Esophagus squamous epithelium (tissue), 4 donors: ENCODE data around the gene ZNF543.
"Not testable (repeated sequence)": the region's sequence is repeated elsewhere in the genome, so short reads cannot be mapped to it uniquely, and the experiment has no call there.

Source experiments
- POLR2A ChIP-seq, 4 donors: fragments of 450-650 bp; IDR thresholded peaks; one replicate each; pipeline ENCODE4 v1.6.1; 2017; ENCODE audit warnings: antibody characterized with exemption in 4 of 4, mild to moderate bottlenecking in 4 of 4, moderate library complexity in 3 of 4
- TF ChIP-seq, protein P1 (sequence below), 6 experiments: fragments of 450-650 bp in 4 of 6; fragments of 200-600 bp in 2 of 6; sonication (generic) in 2 of 6; IDR thresholded peaks; one replicate each; pipeline ENCODE4 v1.5.1; 2016 to 2019; ENCODE audit warnings: antibody characterized with exemption in 6 of 6, mild to moderate bottlenecking in 4 of 6, moderate library complexity in 4 of 6

DNA sequence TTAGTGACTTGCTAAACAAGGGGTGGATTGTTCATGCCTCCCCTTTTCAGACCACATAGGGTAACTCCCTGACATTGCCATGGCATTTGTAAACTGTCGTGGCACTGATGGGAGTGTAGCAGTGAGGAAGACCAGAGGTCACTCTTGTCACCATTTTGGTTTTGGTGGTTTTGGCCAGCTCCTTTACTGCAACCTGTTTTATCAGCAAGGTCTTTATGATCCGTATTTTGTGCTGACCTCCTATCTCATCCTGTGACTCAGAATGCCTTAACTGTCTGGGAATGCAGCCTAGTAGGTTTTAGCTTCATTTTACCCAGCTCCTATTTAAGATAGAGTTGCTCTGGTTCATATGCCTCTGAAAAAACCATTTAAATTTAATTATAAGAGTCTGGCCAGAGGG, 41.8 kb upstream of the ZNF543 start:
- TF ChIP-seq, protein P1, sequence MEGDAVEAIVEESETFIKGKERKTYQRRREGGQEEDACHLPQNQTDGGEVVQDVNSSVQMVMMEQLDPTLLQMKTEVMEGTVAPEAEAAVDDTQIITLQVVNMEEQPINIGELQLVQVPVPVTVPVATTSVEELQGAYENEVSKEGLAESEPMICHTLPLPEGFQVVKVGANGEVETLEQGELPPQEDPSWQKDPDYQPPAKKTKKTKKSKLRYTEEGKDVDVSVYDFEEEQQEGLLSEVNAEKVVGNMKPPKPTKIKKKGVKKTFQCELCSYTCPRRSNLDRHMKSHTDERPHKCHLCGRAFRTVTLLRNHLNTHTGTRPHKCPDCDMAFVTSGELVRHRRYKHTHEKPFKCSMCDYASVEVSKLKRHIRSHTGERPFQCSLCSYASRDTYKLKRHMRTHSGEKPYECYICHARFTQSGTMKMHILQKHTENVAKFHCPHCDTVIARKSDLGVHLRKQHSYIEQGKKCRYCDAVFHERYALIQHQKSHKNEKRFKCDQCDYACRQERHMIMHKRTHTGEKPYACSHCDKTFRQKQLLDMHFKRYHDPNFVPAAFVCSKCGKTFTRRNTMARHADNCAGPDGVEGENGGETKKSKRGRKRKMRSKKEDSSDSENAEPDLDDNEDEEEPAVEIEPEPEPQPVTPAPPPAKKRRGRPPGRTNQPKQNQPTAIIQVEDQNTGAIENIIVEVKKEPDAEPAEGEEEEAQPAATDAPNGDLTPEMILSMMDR (IDR thresholded peaks at IDR 0.05) = not testable (repeated sequence)
- TF ChIP-seq POLR2A (IDR thresholded peaks at IDR 0.05) = not testable (repeated sequence)
